Measurements from ENCODE around the gene ARMS2. TPM values are rescaled to one million over a fixed set of nuclear protein-coding genes. Genes with fewer than 3 reads are reported as not detected.
A peak's percentile ranks its signal among the peaks of the same experiment; 100 is the strongest.

The ARMS2 gene
- polyA plus RNA-seq, 1 of the 3 experiments (the other 2 are of a cell fraction) = not detected

DNA sequence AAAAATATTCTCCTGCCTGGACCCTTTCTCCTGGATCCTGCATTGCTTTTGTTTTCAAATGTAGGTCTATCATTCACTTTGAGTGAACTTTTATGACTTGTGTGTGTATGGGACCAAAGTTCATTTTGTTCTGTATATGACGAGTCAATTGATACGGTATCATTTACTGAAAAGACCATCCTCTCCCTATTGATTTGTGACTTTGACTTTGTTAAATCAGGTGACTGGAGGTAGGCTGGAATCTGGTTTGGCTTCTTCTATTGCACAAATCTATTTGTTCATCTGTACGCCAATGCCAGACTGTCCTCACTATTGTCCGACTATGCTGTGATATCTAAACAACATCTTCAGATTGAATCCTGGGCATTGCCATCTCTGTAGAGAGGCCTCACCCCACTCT lies 5.3 kb upstream of the ARMS2 start:
- peaks cover 7% of the 10 kb centered on the region for H3F3A ChIP-seq (replicated peaks; ENCODE audit: insufficient read depth)
- H3K36me3 ChIP-seq (replicated peaks in 1 of 2; ENCODE audit: control insufficient read depth in 1 of 2, insufficient read depth in 2 of 2, low read length in 1 of 2) = no peaks in the 10 kb centered on the region
- no peaks in the 10 kb centered on the region for H3K79me2 ChIP-seq (ENCODE audit: insufficient read depth)
- H3K4me2 ChIP-seq = no peak overlapping the region
- no peaks in the 10 kb centered on the region; a peak in 1 of 4 replicates for H3K4me1 ChIP-seq (ENCODE audit: control insufficient read depth in 1 of 2, insufficient read depth in 2 of 2, low read depth in 1 of 2, low read length in 1 of 2)
- H3K9me2 ChIP-seq = no peaks in the 10 kb centered on the region
- POLR2A ChIA-PET = no interaction called here
- H3K4me3 ChIP-seq (ENCODE audit: low read depth in 2 of 2, low read length in 1 of 2) = no peak overlapping the region
- H3K9ac ChIP-seq = no peak overlapping the region
- H4K20me1 ChIP-seq (ENCODE audit: insufficient read depth) = no peaks in the 10 kb centered on the region
- no peak overlapping the region for H3K27ac ChIP-seq (ENCODE audit: low read depth in 2 of 2, low read length in 1 of 2)
- H2AFZ ChIP-seq (ENCODE audit: low read depth) = no peak overlapping the region
- peaks cover 7% of the 10 kb centered on the region; the same call in 1 of the 2 replicates for H3K9me3 ChIP-seq
- 83% methylated on average over 4 of the region's 4 CpGs for WGBS (ENCODE audit: low lambda C conversion rate)
- no peak for DNase-seq
- no peaks in the 10 kb centered on the region for H3K27me3 ChIP-seq (ENCODE audit: insufficient read depth)
- CTCF ChIA-PET = no interaction called here
- TF ChIP-seq EZH2phosphoT487 (IDR thresholded peaks at IDR 0.05; ENCODE audit: borderline replicate concordance, low read depth) (no peak), TEAD4 (IDR thresholded peaks at IDR 0.05; ENCODE audit: borderline replicate concordance, insufficient read depth) (no peak), RAD21 (IDR thresholded peaks at IDR 0.05; ENCODE audit: low read length) (no peak), SMC3 (IDR thresholded peaks at IDR 0.05; ENCODE audit: low read depth, low read length) (no peak), TAF1 (IDR thresholded peaks at IDR 0.05; ENCODE audit: borderline replicate concordance, low read depth, low read length) (no peak), GATA2 (CRISPR knock-in tag; IDR thresholded peaks at IDR 0.05) (no peak), TCF12 (IDR thresholded peaks at IDR 0.05) (no peak), GABPA (IDR thresholded peaks at IDR 0.05; ENCODE audit: low read depth) (no peak), FOXJ3 (CRISPR knock-in tag; IDR thresholded peaks at IDR 0.05) (no peak), RCOR1 (IDR thresholded peaks at IDR 0.05; ENCODE audit: low read length) (no peak)
- TF ChIP-seq, protein P1, sequence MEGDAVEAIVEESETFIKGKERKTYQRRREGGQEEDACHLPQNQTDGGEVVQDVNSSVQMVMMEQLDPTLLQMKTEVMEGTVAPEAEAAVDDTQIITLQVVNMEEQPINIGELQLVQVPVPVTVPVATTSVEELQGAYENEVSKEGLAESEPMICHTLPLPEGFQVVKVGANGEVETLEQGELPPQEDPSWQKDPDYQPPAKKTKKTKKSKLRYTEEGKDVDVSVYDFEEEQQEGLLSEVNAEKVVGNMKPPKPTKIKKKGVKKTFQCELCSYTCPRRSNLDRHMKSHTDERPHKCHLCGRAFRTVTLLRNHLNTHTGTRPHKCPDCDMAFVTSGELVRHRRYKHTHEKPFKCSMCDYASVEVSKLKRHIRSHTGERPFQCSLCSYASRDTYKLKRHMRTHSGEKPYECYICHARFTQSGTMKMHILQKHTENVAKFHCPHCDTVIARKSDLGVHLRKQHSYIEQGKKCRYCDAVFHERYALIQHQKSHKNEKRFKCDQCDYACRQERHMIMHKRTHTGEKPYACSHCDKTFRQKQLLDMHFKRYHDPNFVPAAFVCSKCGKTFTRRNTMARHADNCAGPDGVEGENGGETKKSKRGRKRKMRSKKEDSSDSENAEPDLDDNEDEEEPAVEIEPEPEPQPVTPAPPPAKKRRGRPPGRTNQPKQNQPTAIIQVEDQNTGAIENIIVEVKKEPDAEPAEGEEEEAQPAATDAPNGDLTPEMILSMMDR (IDR thresholded peaks at IDR 0.05) = no peak
- TF ChIP-seq, protein P2, sequence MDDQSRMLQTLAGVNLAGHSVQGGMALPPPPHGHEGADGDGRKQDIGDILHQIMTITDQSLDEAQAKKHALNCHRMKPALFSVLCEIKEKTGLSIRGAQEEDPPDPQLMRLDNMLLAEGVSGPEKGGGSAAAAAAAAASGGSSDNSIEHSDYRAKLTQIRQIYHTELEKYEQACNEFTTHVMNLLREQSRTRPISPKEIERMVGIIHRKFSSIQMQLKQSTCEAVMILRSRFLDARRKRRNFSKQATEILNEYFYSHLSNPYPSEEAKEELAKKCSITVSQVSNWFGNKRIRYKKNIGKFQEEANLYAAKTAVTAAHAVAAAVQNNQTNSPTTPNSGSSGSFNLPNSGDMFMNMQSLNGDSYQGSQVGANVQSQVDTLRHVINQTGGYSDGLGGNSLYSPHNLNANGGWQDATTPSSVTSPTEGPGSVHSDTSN (IDR thresholded peaks at IDR 0.05) = no peak

DNA sequence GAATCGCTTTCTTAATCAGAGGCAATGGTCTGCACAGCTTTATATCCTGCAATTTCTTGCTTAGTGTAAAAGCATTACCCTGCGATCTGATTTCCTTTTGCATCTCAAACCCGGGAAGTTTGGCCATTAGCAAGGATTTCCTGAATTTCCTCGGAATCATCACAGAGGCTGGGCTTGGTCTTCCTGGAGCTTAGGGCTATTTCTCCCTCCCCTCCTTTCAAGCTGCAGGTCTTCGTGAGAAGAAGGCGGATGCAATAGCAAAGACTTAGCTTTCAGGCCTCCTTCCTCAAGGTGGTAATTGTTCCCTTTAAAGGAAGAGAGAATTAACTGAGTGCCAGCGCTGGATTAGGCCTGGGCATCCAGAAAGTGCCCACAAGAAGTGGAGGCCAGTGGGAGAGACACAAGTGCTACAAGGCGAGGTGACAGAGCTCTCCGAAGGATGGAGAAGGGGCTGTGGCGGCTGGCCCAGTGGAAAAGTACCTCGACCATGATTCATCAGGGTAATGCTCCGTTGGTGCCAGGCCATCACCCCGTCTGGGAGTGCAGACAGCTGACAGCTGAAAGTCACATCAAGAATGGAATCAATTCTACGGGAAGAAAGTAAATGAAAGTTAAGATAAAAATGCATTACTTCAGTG lies 4.0 kb upstream of the ARMS2 start:
- Histone ChIP-seq H2AFZ (ENCODE audit: low read depth) (peak overlapping the region; percentile 6; the same call in 1 of the 2 replicates), H3F3A (replicated peaks; ENCODE audit: insufficient read depth) (peaks cover 7% of the 10 kb centered on the region), H3K36me3 (replicated peaks in 1 of 2; ENCODE audit: control insufficient read depth in 1 of 2, insufficient read depth in 2 of 2, low read length in 1 of 2) (no peaks in the 10 kb centered on the region), H3K27me3 (ENCODE audit: insufficient read depth) (no peaks in the 10 kb centered on the region), H3K4me1 (ENCODE audit: control insufficient read depth in 1 of 2, insufficient read depth in 2 of 2, low read depth in 1 of 2, low read length in 1 of 2) (no peaks in the 10 kb centered on the region; a peak in 1 of 4 replicates), H3K27ac (ENCODE audit: low read depth in 2 of 2, low read length in 1 of 2) (no peak overlapping the region), H4K20me1 (ENCODE audit: insufficient read depth) (no peaks in the 10 kb centered on the region), H3K9me3 (peaks cover 7% of the 10 kb centered on the region; the same call in 1 of the 2 replicates), H3K4me2 (no peak overlapping the region), H3K79me2 (ENCODE audit: insufficient read depth) (no peaks in the 10 kb centered on the region), H3K9me2 (no peaks in the 10 kb centered on the region), H3K4me3 (ENCODE audit: low read depth in 2 of 2, low read length in 1 of 2) (no peak overlapping the region), H3K9ac (no peak overlapping the region)
- CTCF ChIA-PET = interaction anchor here (0.8 to 1.5 kb wide), 4 partner anchors 15 to 253 kb away, joined by 3 read pairs; no protein-coding TSS in a partner anchor
- TF ChIP-seq FOSL2 (IDR thresholded peaks at IDR 0.05; ENCODE audit: borderline replicate concordance, low read depth) = peak; percentile 17; the same call in 1 of the 2 replicates
- TF ChIP-seq, protein P3, sequence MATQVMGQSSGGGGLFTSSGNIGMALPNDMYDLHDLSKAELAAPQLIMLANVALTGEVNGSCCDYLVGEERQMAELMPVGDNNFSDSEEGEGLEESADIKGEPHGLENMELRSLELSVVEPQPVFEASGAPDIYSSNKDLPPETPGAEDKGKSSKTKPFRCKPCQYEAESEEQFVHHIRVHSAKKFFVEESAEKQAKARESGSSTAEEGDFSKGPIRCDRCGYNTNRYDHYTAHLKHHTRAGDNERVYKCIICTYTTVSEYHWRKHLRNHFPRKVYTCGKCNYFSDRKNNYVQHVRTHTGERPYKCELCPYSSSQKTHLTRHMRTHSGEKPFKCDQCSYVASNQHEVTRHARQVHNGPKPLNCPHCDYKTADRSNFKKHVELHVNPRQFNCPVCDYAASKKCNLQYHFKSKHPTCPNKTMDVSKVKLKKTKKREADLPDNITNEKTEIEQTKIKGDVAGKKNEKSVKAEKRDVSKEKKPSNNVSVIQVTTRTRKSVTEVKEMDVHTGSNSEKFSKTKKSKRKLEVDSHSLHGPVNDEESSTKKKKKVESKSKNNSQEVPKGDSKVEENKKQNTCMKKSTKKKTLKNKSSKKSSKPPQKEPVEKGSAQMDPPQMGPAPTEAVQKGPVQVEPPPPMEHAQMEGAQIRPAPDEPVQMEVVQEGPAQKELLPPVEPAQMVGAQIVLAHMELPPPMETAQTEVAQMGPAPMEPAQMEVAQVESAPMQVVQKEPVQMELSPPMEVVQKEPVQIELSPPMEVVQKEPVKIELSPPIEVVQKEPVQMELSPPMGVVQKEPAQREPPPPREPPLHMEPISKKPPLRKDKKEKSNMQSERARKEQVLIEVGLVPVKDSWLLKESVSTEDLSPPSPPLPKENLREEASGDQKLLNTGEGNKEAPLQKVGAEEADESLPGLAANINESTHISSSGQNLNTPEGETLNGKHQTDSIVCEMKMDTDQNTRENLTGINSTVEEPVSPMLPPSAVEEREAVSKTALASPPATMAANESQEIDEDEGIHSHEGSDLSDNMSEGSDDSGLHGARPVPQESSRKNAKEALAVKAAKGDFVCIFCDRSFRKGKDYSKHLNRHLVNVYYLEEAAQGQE (IDR thresholded peaks at IDR 0.05; ENCODE audit: low read depth, low read length) = no peak
- TF ChIP-seq TCF12 (IDR thresholded peaks at IDR 0.05) = peak; percentile 14; the same call in 1 of the 2 replicates
- no peak for TF ChIP-seq RXRA (IDR thresholded peaks at IDR 0.05; ENCODE audit: borderline replicate concordance, low read depth)
- TF ChIP-seq, protein P2 (IDR thresholded peaks at IDR 0.05) = peak; percentile 58
- TF ChIP-seq, protein P4, sequence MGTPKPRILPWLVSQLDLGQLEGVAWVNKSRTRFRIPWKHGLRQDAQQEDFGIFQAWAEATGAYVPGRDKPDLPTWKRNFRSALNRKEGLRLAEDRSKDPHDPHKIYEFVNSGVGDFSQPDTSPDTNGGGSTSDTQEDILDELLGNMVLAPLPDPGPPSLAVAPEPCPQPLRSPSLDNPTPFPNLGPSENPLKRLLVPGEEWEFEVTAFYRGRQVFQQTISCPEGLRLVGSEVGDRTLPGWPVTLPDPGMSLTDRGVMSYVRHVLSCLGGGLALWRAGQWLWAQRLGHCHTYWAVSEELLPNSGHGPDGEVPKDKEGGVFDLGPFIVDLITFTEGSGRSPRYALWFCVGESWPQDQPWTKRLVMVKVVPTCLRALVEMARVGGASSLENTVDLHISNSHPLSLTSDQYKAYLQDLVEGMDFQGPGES (IDR thresholded peaks at IDR 0.05; ENCODE audit: low read depth, low read length) = no peak
- TF ChIP-seq JUND (IDR thresholded peaks at IDR 0.05) = no peak
- DNase-seq = no peak
- POLR2A ChIA-PET = interaction anchor here (0.6 kb wide), 1 partner anchor 19 kb away, joined by 4 read pairs; no protein-coding TSS in a partner anchor
- WGBS (ENCODE audit: low lambda C conversion rate) = 67% methylated on average over 14 of the region's 14 CpGs
